Skeletal muscle satellite cell (primary cell): ENCODE results near the gene XPO4.

Source experiments
- H3K27me3 ChIP-seq: 2 replicates; pipeline ENCODE4 v1.7.0; 2013; ENCODE audit warnings: low read length; ENCODE audit not compliant: control insufficient read depth, insufficient read depth
- H3K36me3 ChIP-seq: 2 replicates; pipeline ENCODE4 v1.7.0; 2013; ENCODE audit warnings: mild to moderate bottlenecking, control low read depth, low read length; ENCODE audit not compliant: insufficient read depth
- H3K4me1 ChIP-seq: 2 replicates; pipeline ENCODE4 v1.7.0; 2013; ENCODE audit warnings: low read length; ENCODE audit not compliant: control insufficient read depth, insufficient read depth
- H3K4me2 ChIP-seq: 2 replicates; pipeline ENCODE4 v1.7.0; 2013; ENCODE audit warnings: mild to moderate bottlenecking, low read length
- H3K4me3 ChIP-seq: 2 replicates; pipeline ENCODE4 v1.7.0; 2013; ENCODE audit warnings: low read length
- H3K9ac ChIP-seq: 2 replicates; pipeline ENCODE4 v1.7.0; 2013; ENCODE audit warnings: mild to moderate bottlenecking, low read depth, low read length, moderate library complexity
- H3K9me3 ChIP-seq: replicated peaks from 2 replicates; pipeline ENCODE4 v1.7.0; 2013; ENCODE audit warnings: mild to moderate bottlenecking, control low read depth, low read length

The XPO4 gene

GRCh38 chr13:20826301-20826700 is 76.2 kb downstream of the XPO4 start:
- H3K27me3 ChIP-seq, result no peaks in the 10 kb centered on the region
- H3K4me1 ChIP-seq, result peaks cover 44% of the 10 kb centered on the region
- H3K9me3 ChIP-seq, result no peaks in the 10 kb centered on the region
- no peak overlapping the region for H3K9ac ChIP-seq
- no peaks in the 10 kb centered on the region for H3K36me3 ChIP-seq
- H3K4me2 ChIP-seq, result peak overlapping the region; percentile 54
- no peak overlapping the region for H3K4me3 ChIP-seq

GRCh38 chr13:20825477-20825875 is 77.1 kb downstream of the XPO4 start:
- H3K4me1 ChIP-seq, result peaks cover 44% of the 10 kb centered on the region
- H3K9ac ChIP-seq, result peak overlapping the region; percentile 43
- H3K9me3 ChIP-seq, result no peaks in the 10 kb centered on the region
- peak overlapping the region; percentile 54 for H3K4me2 ChIP-seq
- H3K4me3 ChIP-seq, result no peak overlapping the region
- no peaks in the 10 kb centered on the region for H3K36me3 ChIP-seq
- H3K27me3 ChIP-seq, result no peaks in the 10 kb centered on the region

- Histone ChIP-seq H3K27me3 (no peaks in the 10 kb centered on the region), H3K9me3 (no peaks in the 10 kb centered on the region), H3K36me3 (no peaks in the 10 kb centered on the region), H3K4me2 (peak overlapping the region; percentile 54), H3K9ac (peak overlapping the region; percentile 43), H3K4me1 (peaks cover 44% of the 10 kb centered on the region), H3K4me3 (peak overlapping the region; percentile 18)
Measured at GRCh38 chr13:20824762-20825476, 77.6 kb downstream of the XPO4 start.

GRCh38 chr13:20823071-20823470 is 79.5 kb downstream of the XPO4 start:
- no peaks in the 10 kb centered on the region for H3K36me3 ChIP-seq
- peaks cover 42% of the 10 kb centered on the region for H3K4me1 ChIP-seq
- H3K4me2 ChIP-seq, result no peak overlapping the region
- no peak overlapping the region for H3K9ac ChIP-seq
- no peak overlapping the region for H3K4me3 ChIP-seq
- no peaks in the 10 kb centered on the region for H3K27me3 ChIP-seq
- H3K9me3 ChIP-seq, result no peaks in the 10 kb centered on the region

- H3K9me3 ChIP-seq, result no peaks in the 10 kb centered on the region
- no peaks in the 10 kb centered on the region for H3K36me3 ChIP-seq
- no peaks in the 10 kb centered on the region for H3K27me3 ChIP-seq
- H3K4me3 ChIP-seq, result no peak overlapping the region
- peaks cover 35% of the 10 kb centered on the region for H3K4me1 ChIP-seq
- no peak overlapping the region for H3K4me2 ChIP-seq
- H3K9ac ChIP-seq, result no peak overlapping the region
Measured at GRCh38 chr13:20822406-20822805, 80.1 kb downstream of the XPO4 start.

GRCh38 chr13:20819715-20820114 is 82.8 kb downstream of the XPO4 start:
- no peak overlapping the region for H3K4me2 ChIP-seq
- no peaks in the 10 kb centered on the region for H3K9me3 ChIP-seq
- no peak overlapping the region for H3K4me3 ChIP-seq
- H3K36me3 ChIP-seq, result no peaks in the 10 kb centered on the region
- peaks cover 31% of the 10 kb centered on the region for H3K4me1 ChIP-seq
- H3K27me3 ChIP-seq, result no peaks in the 10 kb centered on the region
- H3K9ac ChIP-seq, result no peak overlapping the region

GRCh38 chr13:20815464-20815863 is 87.1 kb downstream of the XPO4 start:
- Histone ChIP-seq H3K9ac (no peak overlapping the region), H3K36me3 (no peaks in the 10 kb centered on the region), H3K4me1 (peaks cover 40% of the 10 kb centered on the region)

GRCh38 chr13:20814224-20814910 is 88.2 kb downstream of the XPO4 start:
- Histone ChIP-seq H3K9me3 (no peaks in the 10 kb centered on the region), H3K9ac (peak overlapping the region; percentile 63), H3K27me3 (no peaks in the 10 kb centered on the region), H3K4me3 (peak overlapping the region; percentile 57), H3K4me1 (peaks cover 40% of the 10 kb centered on the region), H3K36me3 (peaks cover 3% of the 10 kb centered on the region), H3K4me2 (peak overlapping the region; percentile 76)

More at GRCh38 chr13:20815464-20815863, 87.1 kb downstream of the XPO4 start:
- Histone ChIP-seq H3K4me3 (no peak overlapping the region), H3K4me2 (no peak overlapping the region), H3K27me3 (no peaks in the 10 kb centered on the region), H3K9me3 (no peaks in the 10 kb centered on the region)

- peaks cover 40% of the 10 kb centered on the region for H3K4me1 ChIP-seq
- no peak overlapping the region for H3K4me2 ChIP-seq
- no peaks in the 10 kb centered on the region for H3K9me3 ChIP-seq
- no peaks in the 10 kb centered on the region for H3K27me3 ChIP-seq
- H3K36me3 ChIP-seq, result peaks cover 17% of the 10 kb centered on the region
- H3K4me3 ChIP-seq, result no peak overlapping the region
- no peak overlapping the region for H3K9ac ChIP-seq
Measured at GRCh38 chr13:20812890-20813289, 89.7 kb downstream of the XPO4 start.

- no peak overlapping the region for H3K9ac ChIP-seq
Measured at GRCh38 chr13:20810808-20811207, 91.7 kb downstream of the XPO4 start.

GRCh38 chr13:20808874-20809273 is 93.7 kb downstream of the XPO4 start:
- H3K27me3 ChIP-seq, result no peaks in the 10 kb centered on the region

More at GRCh38 chr13:20810808-20811207, 91.7 kb downstream of the XPO4 start:
- Histone ChIP-seq H3K36me3 (peaks cover 26% of the 10 kb centered on the region), H3K4me3 (no peak overlapping the region), H3K9me3 (no peaks in the 10 kb centered on the region), H3K27me3 (no peaks in the 10 kb centered on the region), H3K4me2 (no peak overlapping the region), H3K4me1 (peaks cover 28% of the 10 kb centered on the region)

More at GRCh38 chr13:20808874-20809273, 93.7 kb downstream of the XPO4 start:
- Histone ChIP-seq H3K36me3 (peaks cover 26% of the 10 kb centered on the region), H3K4me2 (no peak overlapping the region), H3K4me3 (no peak overlapping the region), H3K4me1 (peaks cover 11% of the 10 kb centered on the region), H3K9me3 (no peaks in the 10 kb centered on the region), H3K9ac (no peak overlapping the region)
